Ectodermal cell (in vitro differentiated cells): ENCODE data around the gene SLIT3.

Experiments used
- H3K27ac ChIP-seq: 2 replicates; pipeline ENCODE4 v1.7.0; 2013; ENCODE audit warnings: mild to moderate bottlenecking, low read depth, low read length; ENCODE audit not compliant: insufficient read depth, poor library complexity, severe bottlenecking
- H3K27me3 ChIP-seq: 2 replicates; pipeline ENCODE4 v1.7.0; 2013; ENCODE audit warnings: mild to moderate bottlenecking, low read length; ENCODE audit not compliant: insufficient read depth, control insufficient read depth, poor library complexity, severe bottlenecking
- H3K36me3 ChIP-seq: one replicate; pipeline ENCODE4 v1.7.0; 2013; ENCODE audit warnings: low read length; ENCODE audit not compliant: control insufficient read depth, insufficient read depth
- H3K4me1 ChIP-seq: one replicate; pipeline ENCODE4 v1.7.0; 2013; ENCODE audit warnings: low read length; ENCODE audit not compliant: control insufficient read depth, insufficient read depth
- H3K4me3 ChIP-seq: 2 replicates; pipeline ENCODE4 v1.7.0; 2013; ENCODE audit warnings: low read depth, low read length, control low read depth; ENCODE audit not compliant: insufficient read depth
- H3K9me3 ChIP-seq: 2 replicates; pipeline ENCODE4 v1.7.0; 2013; ENCODE audit warnings: mild to moderate bottlenecking, low read length, moderate library complexity; ENCODE audit not compliant: control insufficient read depth
- WGBS, 2 experiments: methylation state at CpG; one replicate each; pipeline ENCODE4 v1.1.7; 2013; ENCODE audit warnings: missing lambda C conversion rate in 2 of 2; 5-methylcytosine and 5-hydroxymethylcytosine counted together

Gene SLIT3

DNA sequence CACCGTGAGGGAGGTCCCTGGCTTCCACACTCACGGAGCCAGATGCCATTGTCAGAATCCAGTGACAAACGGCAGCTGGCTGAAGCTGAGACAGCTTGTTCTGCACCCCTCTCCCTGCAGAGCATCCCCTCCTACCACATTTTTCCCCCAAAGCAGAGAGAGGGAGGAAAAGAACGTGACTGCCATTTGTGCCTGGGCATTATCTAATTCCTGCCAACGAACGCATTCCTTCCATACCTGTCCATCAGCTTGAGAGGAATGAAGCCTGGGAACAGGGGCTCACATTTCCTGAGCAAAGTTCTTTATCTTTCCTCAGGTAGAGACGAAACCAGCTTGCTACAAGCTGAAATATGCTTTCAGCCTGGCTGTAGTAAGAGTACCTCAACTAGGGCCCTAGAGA lies 175.4 kb downstream of the SLIT3 start:
- 62 to 69% methylated on average over 7 of the region's 7 CpGs for WGBS, 2 experiments
- Histone ChIP-seq H3K27ac (no peak overlapping the region), H3K9me3 (no peaks in the 10 kb centered on the region)

DNA sequence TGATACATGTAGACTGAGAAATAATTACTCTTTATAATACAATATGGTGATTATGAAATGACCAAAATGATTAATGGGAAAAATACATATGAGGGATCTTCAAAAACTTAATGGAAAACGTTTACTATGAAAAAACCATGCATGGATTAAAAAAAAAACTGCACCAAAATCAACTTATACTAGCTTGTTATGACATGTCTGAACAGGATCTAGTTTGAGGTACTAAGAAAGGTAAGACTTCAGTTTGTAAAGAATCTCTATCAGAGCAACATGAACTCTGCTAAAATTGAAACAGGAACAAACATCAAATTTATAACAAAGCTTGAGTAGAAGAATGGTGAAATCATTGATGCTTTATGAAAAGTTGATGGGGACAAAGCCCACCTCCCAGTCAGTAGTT lies 178.0 kb downstream of the SLIT3 start:
- no peaks in the 10 kb centered on the region for H3K9me3 ChIP-seq
- WGBS, 2 experiments, result 100% methylated on average over 1 of the region's 1 CpG; no CpG with 5 or more reads in 1 of the 2 experiments
- no peak overlapping the region for H3K27ac ChIP-seq
- H3K4me1 ChIP-seq, result peaks cover 9% of the 10 kb centered on the region
- no peak overlapping the region for H3K4me3 ChIP-seq
- no peaks in the 10 kb centered on the region for H3K36me3 ChIP-seq
- H3K27me3 ChIP-seq, result no peaks in the 10 kb centered on the region

More for the DNA sequence above, 175.4 kb downstream of the SLIT3 start:
- H3K4me3 ChIP-seq, result no peak overlapping the region
- peaks cover 9% of the 10 kb centered on the region for H3K4me1 ChIP-seq
- no peaks in the 10 kb centered on the region for H3K36me3 ChIP-seq
- no peaks in the 10 kb centered on the region for H3K27me3 ChIP-seq

- Histone ChIP-seq H3K27ac (no peak overlapping the region), H3K36me3 (no peaks in the 10 kb centered on the region), H3K4me1 (peaks cover 9% of the 10 kb centered on the region), H3K9me3 (no peaks in the 10 kb centered on the region), H3K27me3 (no peaks in the 10 kb centered on the region), H3K4me3 (no peak overlapping the region)
- 92 to 93% methylated on average over 5 of the region's 5 CpGs for WGBS, 2 experiments
Observed at GRCh38 chr5:169121630-169122420, 179.1 kb downstream of the SLIT3 start.

GRCh38 chr5:169119288-169120048 lies 181.5 kb downstream of the SLIT3 start:
- H3K36me3 ChIP-seq, result no peaks in the 10 kb centered on the region
- H3K9me3 ChIP-seq, result no peaks in the 10 kb centered on the region
- WGBS, 2 experiments, result 88 to 89% methylated on average over 6 of the region's 6 CpGs
- H3K4me3 ChIP-seq, result no peak overlapping the region
- no peaks in the 10 kb centered on the region for H3K27me3 ChIP-seq
- no peaks in the 10 kb centered on the region for H3K4me1 ChIP-seq
- no peak overlapping the region for H3K27ac ChIP-seq

DNA sequence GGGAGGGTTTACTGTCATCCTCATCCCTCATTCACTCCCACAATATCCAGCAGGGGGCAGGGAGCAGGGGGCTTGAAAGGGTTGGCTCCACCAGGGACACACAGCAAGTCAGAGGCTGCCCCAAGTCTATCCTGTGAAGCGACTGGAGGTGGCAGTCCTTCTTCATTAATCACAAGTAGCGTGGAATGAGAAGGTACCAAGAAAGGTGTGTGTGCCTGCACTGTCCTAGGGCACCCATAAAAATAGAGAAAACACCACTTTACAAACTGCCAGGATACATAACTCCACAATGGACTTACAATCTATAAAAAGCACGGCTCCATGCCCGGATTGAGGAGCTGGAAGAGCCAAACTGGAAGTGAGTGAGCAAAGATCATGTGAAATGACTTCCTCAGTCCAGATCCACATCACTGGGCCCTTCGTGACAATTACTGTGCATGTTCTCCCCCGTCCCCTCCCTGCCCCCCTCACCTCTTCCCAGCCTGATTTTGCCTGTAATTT lies 183.9 kb downstream of the SLIT3 start:
- Histone ChIP-seq H3K36me3 (no peaks in the 10 kb centered on the region), H3K4me3 (no peak overlapping the region), H3K4me1 (no peaks in the 10 kb centered on the region), H3K9me3 (no peaks in the 10 kb centered on the region), H3K27me3 (no peaks in the 10 kb centered on the region), H3K27ac (no peak overlapping the region)
- 89% methylated on average over 5 to 6 of the region's 6 CpGs for WGBS, 2 experiments

- Histone ChIP-seq H3K27ac (no peak overlapping the region), H3K27me3 (no peaks in the 10 kb centered on the region)
- WGBS, 2 experiments, result 94% methylated on average over 5 of the region's 6 CpGs
Observed at GRCh38 chr5:169115461-169116124, 185.3 kb downstream of the SLIT3 start.

DNA sequence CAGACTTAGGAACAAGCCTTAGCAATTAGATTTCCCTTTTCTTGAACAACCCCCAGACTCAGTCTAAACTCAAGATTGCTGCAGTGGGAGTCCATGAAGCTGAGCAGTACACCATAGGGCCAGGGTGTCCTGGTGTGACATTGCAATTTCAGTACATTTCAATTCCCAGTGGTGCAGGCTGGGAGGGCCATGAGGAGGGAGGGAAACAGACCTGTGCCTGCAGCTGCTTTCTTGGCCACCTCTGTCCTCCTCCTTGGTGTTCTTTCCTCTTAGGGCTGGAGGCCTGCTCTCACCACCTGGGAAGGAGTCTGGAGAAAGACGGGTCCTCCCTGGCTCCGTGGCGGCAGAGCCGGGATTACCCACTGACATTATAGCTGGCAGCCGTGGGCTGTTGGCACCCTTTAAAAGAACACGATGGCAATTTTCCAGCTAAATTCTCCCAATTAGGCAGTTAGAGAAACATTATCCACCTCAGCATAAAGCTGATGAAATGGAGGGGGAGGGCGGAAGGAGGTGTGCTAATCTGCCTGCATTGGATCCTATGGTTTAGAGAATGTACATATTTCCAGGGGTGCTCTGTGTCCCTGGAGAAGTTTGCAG lies 186.4 kb downstream of the SLIT3 start:
- no peak overlapping the region for H3K27ac ChIP-seq
- H3K36me3 ChIP-seq, result no peaks in the 10 kb centered on the region
- H3K4me1 ChIP-seq, result no peaks in the 10 kb centered on the region
- no peaks in the 10 kb centered on the region for H3K9me3 ChIP-seq
- WGBS, 2 experiments, result 93% methylated on average over 7 of the region's 7 CpGs
- H3K4me3 ChIP-seq, result no peak overlapping the region
- H3K27me3 ChIP-seq, result no peaks in the 10 kb centered on the region

More at GRCh38 chr5:169115461-169116124, 185.3 kb downstream of the SLIT3 start:
- Histone ChIP-seq H3K4me1 (no peaks in the 10 kb centered on the region), H3K36me3 (no peaks in the 10 kb centered on the region), H3K9me3 (no peaks in the 10 kb centered on the region), H3K4me3 (no peak overlapping the region)

DNA sequence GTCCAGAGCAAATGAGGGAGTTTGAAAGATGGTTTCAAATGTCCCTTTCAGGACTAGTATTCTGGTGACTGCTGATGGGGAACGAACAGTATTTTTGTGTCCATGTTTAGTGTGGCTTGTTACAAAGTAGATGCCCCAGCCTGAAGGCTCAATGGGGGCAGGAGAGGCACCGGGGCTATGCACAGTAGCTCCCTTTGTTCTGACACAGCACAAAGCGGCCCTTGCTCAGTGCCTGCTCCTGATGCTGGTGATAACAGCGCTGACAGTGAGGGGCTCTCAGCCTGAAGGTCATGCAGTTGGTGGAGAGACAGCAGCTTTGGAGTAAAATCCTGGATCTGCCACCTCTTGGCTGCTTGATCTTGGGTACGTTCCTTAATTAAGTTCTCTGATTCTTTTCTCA lies 188.9 kb downstream of the SLIT3 start:
- H3K4me3 ChIP-seq, result no peak overlapping the region
- 87 to 90% methylated on average over 5 of the region's 5 CpGs for WGBS, 2 experiments
- no peaks in the 10 kb centered on the region for H3K4me1 ChIP-seq
- no peaks in the 10 kb centered on the region for H3K36me3 ChIP-seq
- no peak overlapping the region for H3K27ac ChIP-seq
- H3K9me3 ChIP-seq, result no peaks in the 10 kb centered on the region
- H3K27me3 ChIP-seq, result no peaks in the 10 kb centered on the region

DNA sequence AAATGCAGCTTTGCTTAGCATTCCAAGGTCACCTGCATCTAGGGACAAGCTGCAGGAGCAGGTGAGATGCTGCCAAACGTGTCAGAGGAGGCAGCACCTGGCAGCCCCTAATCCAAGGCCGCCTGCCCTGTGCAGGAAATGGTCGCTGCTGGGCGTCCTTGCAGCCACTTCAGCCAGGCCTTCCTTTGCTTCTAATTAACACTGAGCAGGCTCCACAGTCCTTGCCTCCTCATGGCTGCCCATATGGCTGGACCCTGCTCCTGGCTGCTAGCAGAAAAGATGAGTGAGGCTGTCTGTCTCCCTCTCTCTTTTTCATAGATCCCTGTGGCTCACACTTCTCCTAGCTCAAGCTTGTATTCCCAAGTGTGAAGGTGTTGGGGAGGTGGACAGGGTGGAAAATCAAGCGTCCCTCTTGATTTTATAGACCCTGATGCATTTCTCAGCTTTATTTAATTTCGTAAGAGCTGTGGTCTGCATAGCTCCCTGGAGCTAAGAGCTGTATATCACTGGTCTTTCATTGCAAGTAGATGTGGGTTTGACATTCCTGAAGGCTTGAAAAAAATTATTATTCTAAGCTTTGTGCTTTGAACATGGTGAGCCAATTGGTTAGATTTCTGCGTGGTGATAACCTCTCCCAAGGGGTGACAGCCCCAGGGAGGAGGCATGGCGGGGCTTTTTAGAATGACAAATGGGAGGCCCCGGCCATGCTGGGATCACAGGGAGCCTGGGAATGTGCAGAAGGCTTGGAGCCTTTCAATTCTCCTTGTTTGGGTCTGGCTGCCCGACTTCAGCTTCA lies 193.8 kb downstream of the SLIT3 start:
- no peaks in the 10 kb centered on the region for H3K9me3 ChIP-seq
- no peaks in the 10 kb centered on the region for H3K4me1 ChIP-seq
- H3K36me3 ChIP-seq, result no peaks in the 10 kb centered on the region
- H3K27me3 ChIP-seq, result no peaks in the 10 kb centered on the region
- H3K4me3 ChIP-seq, result no peak overlapping the region
- 76 to 78% methylated on average over 10 of the region's 10 CpGs for WGBS, 2 experiments
- no peak overlapping the region for H3K27ac ChIP-seq
